Tibial nerve (tissue), 4 donors: Measurements from ENCODE around the gene MAP2K2. TPM values are rescaled to one million over a fixed set of nuclear protein-coding genes. Genes with fewer than 3 reads are reported as not detected.

ENCODE experiments used
- DNase-seq, 2 donors: peaks; one replicate each; pipeline ENCODE4 v3.0.0-alpha.2; 2019; ENCODE audit warnings: low spot score in 2 of 2
- H3K27ac ChIP-seq, 4 donors: fragments of 200-600 bp; sonication (generic) in 3 of 4; one replicate each; pipeline ENCODE4 v1.5.1; 2017 to 2019; ENCODE audit warnings: mild to moderate bottlenecking in 1 of 4
- H3K27me3 ChIP-seq, 2 donors: fragments of 200-600 bp; sonication (generic) in 1 of 2; one replicate each; pipeline versions ENCODE4 v1.5.1 to v1.6.0; 2017 to 2019
- H3K36me3 ChIP-seq, 3 donors: fragments of 200-600 bp; sonication (generic); one replicate each; pipeline ENCODE4 v1.5.1; 2018 to 2019
- H3K4me1 ChIP-seq, 4 donors: fragments of 200-600 bp; sonication (generic) in 3 of 4; one replicate each; pipeline ENCODE4 v1.5.1; 2017 to 2019
- H3K4me3 ChIP-seq, 4 donors: fragments of 200-600 bp; sonication (generic) in 3 of 4; one replicate each; pipeline ENCODE4 v1.5.1; 2017 to 2019; ENCODE audit warnings: mild to moderate bottlenecking in 1 of 4, moderate library complexity in 1 of 4
- H3K9me3 ChIP-seq, 4 donors: fragments of 200-600 bp; sonication (generic) in 3 of 4; one replicate each; pipeline ENCODE4 v1.5.1; 2017 to 2019
- EP300 ChIP-seq, 2 donors: sonication (generic); formaldehyde crosslinking; IDR thresholded peaks; one replicate each; pipeline ENCODE4 v1.6.1; 2017; ENCODE audit warnings: antibody characterized with exemption in 2 of 2, mild to moderate bottlenecking in 1 of 2
- POLR2A ChIP-seq, 2 donors: fragments of 450-650 bp; IDR thresholded peaks; one replicate each; pipeline ENCODE4 v1.6.1; 2017; ENCODE audit warnings: antibody characterized with exemption in 2 of 2, mild to moderate bottlenecking in 2 of 2, moderate library complexity in 2 of 2
- WGBS, 2 donors: methylation state at CpG; one replicate each; pipeline ENCODE4 v1.1.5; 2018; 5-methylcytosine and 5-hydroxymethylcytosine counted together
- total RNA-seq, 4 donors: library from RNA; depleted of rRNA; stranded (reverse); fragments of >200 nt; gene quantifications; one replicate each; pipeline ENCODE4 v1.1.0, GENCODE V29; 2016
- TF ChIP-seq, protein P1 (sequence below), 5 experiments: fragments of 200-600 bp in 3 of 5; fragments of 450-650 bp in 2 of 5; sonication (generic) in 3 of 5; IDR thresholded peaks; one replicate each; pipeline ENCODE4 v1.5.1; 2016 to 2019; ENCODE audit warnings: antibody characterized with exemption in 5 of 5, mild to moderate bottlenecking in 3 of 5, moderate library complexity in 2 of 5

The MAP2K2 gene
- total RNA-seq, 4 donors from 2014 or later = 36.9 to 128 (median 75.0) TPM

DNA sequence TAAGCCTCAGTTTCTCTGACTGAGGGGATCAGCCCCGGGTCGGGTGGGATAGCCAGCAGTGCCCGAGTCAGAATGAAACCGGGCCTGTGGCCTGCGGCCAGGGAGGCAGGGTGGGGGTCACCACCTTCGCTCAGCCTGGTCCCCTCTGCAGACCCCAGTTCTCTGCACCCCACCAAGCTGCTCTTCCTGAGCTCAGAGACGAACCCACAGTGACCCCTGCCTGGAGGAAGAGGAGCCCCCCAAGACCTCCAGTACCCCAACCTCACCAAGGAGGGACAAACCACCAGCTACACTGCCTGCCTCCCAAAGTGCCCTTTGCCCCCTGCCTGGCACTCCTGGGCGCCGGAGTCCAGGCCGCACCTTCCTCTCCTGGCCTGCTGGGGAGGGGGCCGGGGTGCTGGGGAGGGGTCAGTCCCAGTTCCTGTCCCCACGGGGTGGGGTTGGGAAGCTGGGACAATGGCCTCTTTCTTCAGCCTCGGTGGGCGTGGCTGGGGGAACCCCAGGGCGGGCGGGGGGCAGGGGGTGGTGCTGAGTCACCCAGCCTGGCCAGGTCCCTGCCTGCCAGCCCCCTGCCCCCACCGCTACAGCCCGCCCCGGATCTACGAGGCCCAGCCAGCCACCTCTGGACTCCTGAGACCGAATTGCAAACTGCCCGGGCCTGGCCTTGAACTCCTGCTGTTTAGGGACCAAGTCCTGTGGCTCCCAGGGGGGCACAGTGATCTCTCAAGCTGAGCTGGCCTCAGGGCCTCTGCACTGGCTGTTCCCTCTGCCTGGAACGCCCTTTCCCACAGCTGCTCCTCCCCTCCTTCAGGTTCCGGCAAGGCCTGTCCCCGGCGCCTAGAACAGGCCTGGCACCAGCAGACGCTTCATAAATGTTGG lies 71.6 kb downstream of the MAP2K2 start:
- peaks cover 0 to 79% (median 27%) of the 10 kb centered on the region in 4 donors for H3K4me1 ChIP-seq
- no peaks in the 10 kb centered on the region for H3K27me3 ChIP-seq
- H3K27ac ChIP-seq = peak overlapping the region; percentile 46 to 91 (median 85)
- WGBS, 2 donors = 31 to 37% methylated on average over 14 to 19 of the region's 27 CpGs
- TF ChIP-seq POLR2A (IDR thresholded peaks at IDR 0.05) (no peak), EP300 (IDR thresholded peaks at IDR 0.05) (no peak)
- TF ChIP-seq, protein P1, sequence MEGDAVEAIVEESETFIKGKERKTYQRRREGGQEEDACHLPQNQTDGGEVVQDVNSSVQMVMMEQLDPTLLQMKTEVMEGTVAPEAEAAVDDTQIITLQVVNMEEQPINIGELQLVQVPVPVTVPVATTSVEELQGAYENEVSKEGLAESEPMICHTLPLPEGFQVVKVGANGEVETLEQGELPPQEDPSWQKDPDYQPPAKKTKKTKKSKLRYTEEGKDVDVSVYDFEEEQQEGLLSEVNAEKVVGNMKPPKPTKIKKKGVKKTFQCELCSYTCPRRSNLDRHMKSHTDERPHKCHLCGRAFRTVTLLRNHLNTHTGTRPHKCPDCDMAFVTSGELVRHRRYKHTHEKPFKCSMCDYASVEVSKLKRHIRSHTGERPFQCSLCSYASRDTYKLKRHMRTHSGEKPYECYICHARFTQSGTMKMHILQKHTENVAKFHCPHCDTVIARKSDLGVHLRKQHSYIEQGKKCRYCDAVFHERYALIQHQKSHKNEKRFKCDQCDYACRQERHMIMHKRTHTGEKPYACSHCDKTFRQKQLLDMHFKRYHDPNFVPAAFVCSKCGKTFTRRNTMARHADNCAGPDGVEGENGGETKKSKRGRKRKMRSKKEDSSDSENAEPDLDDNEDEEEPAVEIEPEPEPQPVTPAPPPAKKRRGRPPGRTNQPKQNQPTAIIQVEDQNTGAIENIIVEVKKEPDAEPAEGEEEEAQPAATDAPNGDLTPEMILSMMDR (IDR thresholded peaks at IDR 0.05) = no peak
- H3K36me3 ChIP-seq = peaks cover 16 to 79% (median 17%) of the 10 kb centered on the region in 3 donors
- DNase-seq = no peak
- H3K9me3 ChIP-seq = no peaks in the 10 kb centered on the region
- H3K4me3 ChIP-seq = peak overlapping the region in 3 of 4 donors; percentile 3 to 20 (median 11)

DNA sequence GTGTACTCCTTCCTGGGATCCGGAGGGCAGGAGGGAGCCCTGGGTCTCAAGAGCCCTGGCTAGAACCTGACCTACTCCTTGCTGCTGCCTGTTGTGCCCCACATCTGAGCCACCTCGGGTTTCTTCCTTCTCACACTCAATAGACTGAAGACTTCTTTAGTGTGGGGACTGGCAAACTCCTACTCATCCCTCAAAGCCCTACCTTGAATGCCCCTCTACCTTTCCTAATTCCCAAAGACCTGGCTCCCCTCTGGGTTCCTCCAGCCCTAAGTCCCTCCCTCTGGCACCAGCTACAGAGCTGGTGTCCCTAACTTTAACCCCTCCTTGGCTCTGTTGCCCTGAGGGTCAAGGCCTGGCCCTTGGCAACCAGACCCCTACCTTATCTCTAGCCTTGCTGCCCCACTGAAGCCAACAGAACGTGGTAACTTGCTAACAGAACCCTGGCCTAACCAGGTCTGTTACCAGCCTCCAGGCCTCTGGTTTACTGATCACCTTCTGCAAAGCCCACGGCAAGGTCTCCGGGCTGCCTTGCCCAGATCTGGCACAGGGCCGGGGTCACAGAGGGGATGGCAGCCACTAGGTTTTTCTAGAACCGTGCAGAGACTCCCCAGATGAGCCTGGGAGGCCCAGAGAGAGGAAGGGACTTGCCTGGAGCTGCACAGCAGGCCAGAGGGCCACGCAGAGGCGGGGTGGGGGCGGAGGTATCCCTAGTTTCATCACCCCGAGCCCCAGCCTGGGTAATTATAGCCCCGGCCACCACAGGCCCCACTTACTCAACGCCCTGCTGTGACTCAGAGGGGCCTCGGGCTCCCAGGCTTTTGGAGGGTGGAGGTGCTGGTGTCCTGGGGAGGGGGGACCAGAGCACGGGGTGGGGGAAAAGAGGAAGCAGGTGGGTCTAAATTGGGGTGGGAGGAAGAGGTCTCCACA lies 72.5 kb downstream of the MAP2K2 start:
- H3K27me3 ChIP-seq = no peaks in the 10 kb centered on the region
- no peaks in the 10 kb centered on the region for H3K9me3 ChIP-seq
- peak overlapping the region; percentile 46 to 91 (median 85) for H3K27ac ChIP-seq
- H3K36me3 ChIP-seq = peaks cover 16 to 83% (median 20%) of the 10 kb centered on the region in 3 donors
- peak overlapping the region in 3 of 4 donors; percentile 3 to 20 (median 11) for H3K4me3 ChIP-seq
- 60 to 62% methylated on average over 14 to 15 of the region's 15 CpGs for WGBS, 2 donors
- peaks cover 0 to 78% (median 25%) of the 10 kb centered on the region in 4 donors for H3K4me1 ChIP-seq
- TF ChIP-seq, protein P1 (IDR thresholded peaks at IDR 0.05) = no peak
- no peak for TF ChIP-seq POLR2A (IDR thresholded peaks at IDR 0.05)
- DNase-seq = no peak

DNA sequence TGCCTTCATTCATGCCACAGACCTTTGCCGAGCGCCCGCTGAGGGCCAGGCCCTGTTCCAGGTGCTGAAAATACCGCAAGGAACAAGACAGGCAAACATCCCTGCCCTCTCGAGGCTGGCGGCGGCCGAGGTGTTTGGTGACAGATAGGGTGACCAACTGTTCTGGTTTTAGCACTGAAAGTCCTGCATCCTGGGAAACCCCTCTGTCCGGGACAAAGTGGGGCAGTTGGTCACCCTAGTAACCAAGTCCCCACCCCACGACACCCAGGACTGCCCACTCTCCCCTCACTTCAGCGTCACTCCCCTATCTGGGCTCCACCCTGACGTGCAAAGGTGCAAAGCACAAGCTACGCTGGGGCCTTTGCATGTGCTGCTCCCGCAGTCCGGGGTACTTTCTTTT lies 74.5 kb downstream of the MAP2K2 start:
- Histone ChIP-seq H3K27ac (peak overlapping the region in 3 of 4 donors; percentile 26 to 82 (median 52)), H3K4me1 (peaks cover 0 to 78% (median 34%) of the 10 kb centered on the region in 4 donors), H3K27me3 (no peaks in the 10 kb centered on the region), H3K36me3 (peaks cover 12 to 75% (median 17%) of the 10 kb centered on the region in 3 donors), H3K4me3 (no peak overlapping the region), H3K9me3 (no peaks in the 10 kb centered on the region)
- no peak for DNase-seq
- TF ChIP-seq POLR2A (IDR thresholded peaks at IDR 0.05) = no peak
- TF ChIP-seq, protein P1 (IDR thresholded peaks at IDR 0.05) = no peak
- no peak for TF ChIP-seq EP300 (IDR thresholded peaks at IDR 0.05)
- 69 to 72% methylated on average over 15 of the region's 15 CpGs for WGBS, 2 donors

- no peaks in the 10 kb centered on the region for H3K9me3 ChIP-seq
- TF ChIP-seq, protein P1 (IDR thresholded peaks at IDR 0.05) = no peak
- TF ChIP-seq EP300 (IDR thresholded peaks at IDR 0.05) = no peak
- TF ChIP-seq POLR2A (IDR thresholded peaks at IDR 0.05) = no peak
- peaks cover 0 to 78% (median 30%) of the 10 kb centered on the region in 4 donors for H3K4me1 ChIP-seq
- peak overlapping the region in 3 of 4 donors; percentile 8 to 90 (median 83) for H3K27ac ChIP-seq
- WGBS, 2 donors = 76 to 82% methylated on average over 33 of the region's 33 CpGs
- no peak overlapping the region for H3K4me3 ChIP-seq
- H3K36me3 ChIP-seq = peaks cover 0 to 64% (median 6%) of the 10 kb centered on the region in 3 donors
- no peak for DNase-seq
- no peaks in the 10 kb centered on the region for H3K27me3 ChIP-seq
Measured at GRCh38 chr19:4046946-4047683, 76.8 kb downstream of the MAP2K2 start.
